Epithelial cell of proximal tubule (primary cell): Measurements from ENCODE around the gene DRD1. TPM values are rescaled to one million over a fixed set of nuclear protein-coding genes. Genes with fewer than 3 reads are reported as not detected.
A peak's percentile ranks its signal among the peaks of the same experiment; 100 is the strongest.

Source experiments
- DNase-seq: peaks from one replicate; pipeline ENCODE4 v3.0.0-alpha.2; 2011; ENCODE audit warnings: low read depth
- H3K4me3 ChIP-seq: 2 replicates; pipeline ENCODE4 v1.5.1; 2011; ENCODE audit warnings: low read depth, mild to moderate bottlenecking, low read length
- total RNA-seq: library from RNA; depleted of rRNA; stranded (reverse); fragments of >200 nt; gene quantifications from 2 replicates; pipeline ENCODE4 v1.2.3, GENCODE V29; 2015
- TF ChIP-seq, protein P1 (sequence below): conservative IDR thresholded peaks from 2 replicates; pipeline ENCODE4 v1.5.1; 2012; ENCODE audit warnings: low read depth, mild to moderate bottlenecking, low read length

The DRD1 gene
- total RNA-seq, 1 donor from 2014 or later = not detected

DNA sequence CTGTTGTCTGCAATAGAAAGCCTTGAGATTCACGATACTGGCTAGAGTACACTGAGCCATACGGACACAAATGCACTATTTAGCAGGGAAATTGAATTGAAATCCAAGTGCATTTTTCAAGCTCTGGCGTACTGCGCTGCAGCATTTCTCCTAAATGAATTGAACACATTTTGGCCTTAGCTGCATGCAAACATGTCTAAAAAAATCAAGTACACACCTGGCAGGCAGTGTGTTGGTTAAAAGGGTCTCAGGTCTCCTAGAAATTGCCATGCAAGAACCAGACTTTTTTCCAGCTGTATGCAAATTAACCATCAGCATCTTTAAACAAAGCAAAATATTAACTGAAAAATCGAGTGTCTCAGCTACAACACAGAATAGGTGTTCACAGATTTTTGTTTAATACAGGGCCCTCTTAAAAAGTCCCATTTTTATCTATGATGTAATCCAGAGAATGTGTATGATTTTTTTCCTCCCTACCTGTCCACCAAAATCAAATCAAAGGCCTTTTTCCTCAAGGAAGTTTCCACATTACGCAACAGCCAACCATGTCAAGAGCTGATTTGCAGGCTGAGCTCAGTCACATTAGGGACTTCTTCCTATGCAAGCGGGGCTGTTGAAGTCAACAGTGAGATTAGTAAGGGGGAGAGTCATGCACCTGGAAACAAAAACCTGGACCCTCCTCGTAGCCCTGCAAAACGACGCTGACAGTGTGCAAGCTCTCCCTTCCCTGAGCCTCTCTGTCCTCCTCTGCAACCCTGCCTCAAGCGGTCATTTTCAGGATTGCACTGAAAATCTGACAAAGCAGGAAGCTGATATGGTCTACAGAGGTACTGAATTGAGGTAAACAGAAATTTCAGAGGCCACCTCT, 20.3 kb upstream of the DRD1 start:
- no peak for DNase-seq
- H3K4me3 ChIP-seq = no peak overlapping the region
- TF ChIP-seq, protein P1, sequence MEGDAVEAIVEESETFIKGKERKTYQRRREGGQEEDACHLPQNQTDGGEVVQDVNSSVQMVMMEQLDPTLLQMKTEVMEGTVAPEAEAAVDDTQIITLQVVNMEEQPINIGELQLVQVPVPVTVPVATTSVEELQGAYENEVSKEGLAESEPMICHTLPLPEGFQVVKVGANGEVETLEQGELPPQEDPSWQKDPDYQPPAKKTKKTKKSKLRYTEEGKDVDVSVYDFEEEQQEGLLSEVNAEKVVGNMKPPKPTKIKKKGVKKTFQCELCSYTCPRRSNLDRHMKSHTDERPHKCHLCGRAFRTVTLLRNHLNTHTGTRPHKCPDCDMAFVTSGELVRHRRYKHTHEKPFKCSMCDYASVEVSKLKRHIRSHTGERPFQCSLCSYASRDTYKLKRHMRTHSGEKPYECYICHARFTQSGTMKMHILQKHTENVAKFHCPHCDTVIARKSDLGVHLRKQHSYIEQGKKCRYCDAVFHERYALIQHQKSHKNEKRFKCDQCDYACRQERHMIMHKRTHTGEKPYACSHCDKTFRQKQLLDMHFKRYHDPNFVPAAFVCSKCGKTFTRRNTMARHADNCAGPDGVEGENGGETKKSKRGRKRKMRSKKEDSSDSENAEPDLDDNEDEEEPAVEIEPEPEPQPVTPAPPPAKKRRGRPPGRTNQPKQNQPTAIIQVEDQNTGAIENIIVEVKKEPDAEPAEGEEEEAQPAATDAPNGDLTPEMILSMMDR = peak; percentile 78

DNA sequence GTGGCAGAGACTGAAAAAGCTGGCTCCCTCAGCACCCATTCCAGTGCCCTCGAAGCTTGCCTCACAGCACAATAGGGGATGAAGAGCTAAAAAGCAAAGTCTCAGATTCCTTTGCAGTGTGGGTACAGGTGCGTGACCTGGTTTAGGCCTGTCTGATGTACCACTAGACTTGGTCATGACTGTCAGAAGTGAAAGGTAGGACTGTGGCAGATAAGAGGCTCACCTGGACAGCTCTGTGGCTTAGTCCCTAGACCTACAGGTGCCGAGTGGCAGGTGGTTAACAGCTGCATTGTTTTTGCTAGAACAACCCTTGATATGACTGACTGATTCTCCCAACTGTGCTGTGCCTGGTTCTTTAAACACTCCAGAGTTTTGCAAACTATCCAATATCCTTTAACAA, 19.7 kb upstream of the DRD1 start:
- TF ChIP-seq, protein P1 = no peak
- no peak overlapping the region for H3K4me3 ChIP-seq
- DNase-seq = no peak

DNA sequence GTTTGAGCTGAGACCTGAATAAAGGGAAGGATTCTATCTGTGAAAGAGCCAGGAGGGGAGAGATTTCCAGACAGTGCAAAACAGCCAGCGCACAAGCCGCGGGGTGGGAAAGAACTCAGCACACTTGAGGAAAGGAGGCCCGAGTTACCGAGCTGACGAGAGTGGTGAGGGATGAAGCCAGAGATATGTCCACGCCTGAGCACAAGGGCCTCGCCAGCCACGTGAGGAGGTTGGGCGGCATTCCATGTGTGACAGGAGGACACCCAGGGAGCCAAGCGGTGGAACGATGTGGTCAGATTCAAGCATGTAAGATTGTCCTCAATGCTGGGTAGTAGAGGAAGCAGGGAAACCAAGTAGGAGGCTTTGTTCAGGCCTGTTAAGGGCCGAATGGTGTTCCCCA, 17.4 kb upstream of the DRD1 start:
- TF ChIP-seq, protein P1 = no peak
- no peak for DNase-seq
- H3K4me3 ChIP-seq = no peak overlapping the region

DNA sequence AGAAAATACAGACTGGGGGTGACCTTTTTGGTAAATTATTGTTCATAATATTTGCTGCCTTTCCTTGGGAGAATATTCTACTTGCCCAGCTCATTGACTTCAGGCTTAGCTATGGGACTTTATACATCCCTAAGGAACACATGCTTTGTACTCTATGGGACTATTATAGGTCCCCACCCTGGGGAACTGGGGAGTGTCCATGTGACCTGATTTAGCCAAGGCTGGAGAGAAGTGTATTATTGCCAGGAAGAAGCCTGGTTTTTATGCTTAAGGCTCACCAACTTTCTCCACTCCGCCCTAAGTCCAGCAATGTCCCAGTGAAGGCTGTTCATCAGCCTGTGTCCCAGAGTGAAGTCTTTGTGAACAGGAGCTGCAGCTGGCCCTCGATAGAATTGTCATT, 16.6 kb upstream of the DRD1 start:
- TF ChIP-seq, protein P1 = no peak
- H3K4me3 ChIP-seq = no peak overlapping the region
- DNase-seq = no peak

DNA sequence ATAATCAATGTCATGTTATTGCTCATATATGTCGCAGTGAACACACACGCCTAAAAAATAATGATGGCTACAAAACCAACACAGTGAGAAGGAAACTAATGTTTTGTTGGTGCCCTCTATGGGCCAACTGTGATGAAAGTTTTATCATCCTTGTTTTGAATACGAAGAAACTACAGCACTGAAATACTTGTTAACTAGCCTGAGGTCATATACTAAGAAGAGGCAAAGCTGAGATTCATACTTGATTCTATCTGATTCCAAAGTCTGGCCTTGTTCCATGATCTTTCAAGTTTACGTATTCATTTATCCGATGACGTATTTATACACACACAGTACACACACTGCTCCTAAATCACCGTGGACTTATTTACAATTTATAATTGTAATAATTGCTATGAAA, 16.1 kb upstream of the DRD1 start:
- no peak overlapping the region for H3K4me3 ChIP-seq
- TF ChIP-seq, protein P1 = peak; percentile 51
- no peak for DNase-seq

DNA sequence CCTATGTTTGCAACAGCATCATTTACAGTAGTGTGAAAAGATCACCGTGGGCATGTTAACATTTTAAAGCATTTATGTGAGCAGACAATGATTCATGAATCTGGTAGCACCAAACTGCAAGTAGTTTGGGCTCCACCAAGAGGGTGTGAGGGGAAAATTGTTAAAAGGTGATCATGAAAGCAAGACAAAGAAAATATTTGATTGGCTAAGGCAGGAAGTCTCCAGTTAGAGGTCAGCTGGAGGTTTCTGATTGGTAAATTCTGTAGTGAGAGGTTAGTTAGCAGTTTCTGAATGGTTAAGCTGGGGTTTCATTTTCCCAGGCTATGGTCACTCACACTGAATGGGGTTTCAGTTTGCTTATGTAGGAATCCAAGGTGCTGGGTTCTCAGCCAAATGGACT, 13.5 kb upstream of the DRD1 start:
- TF ChIP-seq, protein P1 = no peak
- H3K4me3 ChIP-seq = no peak overlapping the region
- DNase-seq = no peak
